ENCODE measurements around the gene SCG2. TPM values are rescaled to one million over a fixed set of nuclear protein-coding genes. Genes with fewer than 3 reads are reported as not detected.
"Not testable (repeated sequence)": the region's sequence is repeated elsewhere in the genome, so short reads cannot be mapped to it uniquely, and the experiment has no call there.

The SCG2 gene
- total and polyA plus RNA-seq, 10 donors: 0.13 to 0.39 (median 0.17) TPM; not detected in 5

DNA sequence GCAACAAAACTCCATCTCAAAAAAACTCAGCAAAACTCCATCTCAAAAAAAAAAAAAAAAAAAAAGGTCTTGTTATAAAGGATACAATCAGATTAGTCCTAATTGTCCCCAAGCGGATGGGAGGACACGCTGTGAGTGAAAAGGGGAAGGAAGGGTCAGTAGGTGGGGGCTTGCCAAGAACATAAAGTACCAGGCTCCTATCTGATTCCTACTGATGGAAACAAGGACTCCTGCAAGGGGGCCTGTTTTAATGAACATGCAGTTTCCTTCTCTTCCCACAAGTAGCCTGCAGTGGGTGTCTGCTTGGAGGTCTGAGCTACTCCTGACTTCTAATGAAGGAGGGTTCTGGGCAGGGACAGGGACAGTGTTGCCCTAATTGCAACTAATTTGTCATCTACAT lies 7.9 kb downstream of the SCG2 start:
- H3K9me3 ChIP-seq: peaks cover 0 to 7% (median 0%) of the 10 kb centered on the region in 8 donors
- no peaks in the 10 kb centered on the region for H3K4me1 ChIP-seq
- no peak for DNase-seq
- TF ChIP-seq POLR2AphosphoS5 (IDR thresholded peaks at IDR 0.05) (no peak), POLR2A (IDR thresholded peaks at IDR 0.05) (no peak)
- TF ChIP-seq, protein P1, sequence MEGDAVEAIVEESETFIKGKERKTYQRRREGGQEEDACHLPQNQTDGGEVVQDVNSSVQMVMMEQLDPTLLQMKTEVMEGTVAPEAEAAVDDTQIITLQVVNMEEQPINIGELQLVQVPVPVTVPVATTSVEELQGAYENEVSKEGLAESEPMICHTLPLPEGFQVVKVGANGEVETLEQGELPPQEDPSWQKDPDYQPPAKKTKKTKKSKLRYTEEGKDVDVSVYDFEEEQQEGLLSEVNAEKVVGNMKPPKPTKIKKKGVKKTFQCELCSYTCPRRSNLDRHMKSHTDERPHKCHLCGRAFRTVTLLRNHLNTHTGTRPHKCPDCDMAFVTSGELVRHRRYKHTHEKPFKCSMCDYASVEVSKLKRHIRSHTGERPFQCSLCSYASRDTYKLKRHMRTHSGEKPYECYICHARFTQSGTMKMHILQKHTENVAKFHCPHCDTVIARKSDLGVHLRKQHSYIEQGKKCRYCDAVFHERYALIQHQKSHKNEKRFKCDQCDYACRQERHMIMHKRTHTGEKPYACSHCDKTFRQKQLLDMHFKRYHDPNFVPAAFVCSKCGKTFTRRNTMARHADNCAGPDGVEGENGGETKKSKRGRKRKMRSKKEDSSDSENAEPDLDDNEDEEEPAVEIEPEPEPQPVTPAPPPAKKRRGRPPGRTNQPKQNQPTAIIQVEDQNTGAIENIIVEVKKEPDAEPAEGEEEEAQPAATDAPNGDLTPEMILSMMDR (IDR thresholded peaks at IDR 0.05 in 8 of 11, conservative IDR thresholded peaks at IDR 0.05 in 3 of 11): no peak
- H3K36me3 ChIP-seq: no peaks in the 10 kb centered on the region
- no peaks in the 10 kb centered on the region for H3K27me3 ChIP-seq (replicated peaks in 1 of 7)
- intact Hi-C loops (cut with DNase I; ENCODE audit: low total_unique reads): no loop called here
- no peak overlapping the region for H3K4me3 ChIP-seq
- WGBS, 5 donors: 58 to 74% (median 66%) methylated on average over 2 of the region's 2 CpGs
- H3K27ac ChIP-seq: no peak overlapping the region

DNA sequence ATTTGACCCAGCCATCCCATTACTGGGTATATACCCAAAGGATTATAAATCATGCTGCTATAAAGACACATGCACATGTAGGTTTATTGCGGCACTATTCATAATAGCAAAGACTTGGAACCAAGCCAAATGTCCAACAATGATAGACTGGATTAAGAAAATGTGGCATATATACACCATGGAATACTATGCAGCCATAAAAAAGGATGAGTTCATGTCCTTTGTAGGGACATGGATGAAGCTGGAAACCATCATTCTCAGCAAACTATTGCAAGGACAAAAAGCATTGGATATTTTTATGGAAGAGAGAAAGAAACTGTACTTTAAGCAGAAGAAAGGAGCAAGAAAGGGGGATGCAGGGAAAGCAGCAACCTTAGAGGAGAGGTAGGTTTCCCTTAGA lies 9.5 kb downstream of the SCG2 start:
- H3K27me3 ChIP-seq (replicated peaks in 1 of 7); H3K36me3 ChIP-seq; intact Hi-C loops (cut with DNase I; ENCODE audit: low total_unique reads); H3K4me1 ChIP-seq; H3K4me3 ChIP-seq; DNase-seq; H3K27ac ChIP-seq; H3K9me3 ChIP-seq: not testable (repeated sequence)
- 86 to 100% (median 93%) methylated on average over 1 of the region's 1 CpG for WGBS, 5 donors

DNA sequence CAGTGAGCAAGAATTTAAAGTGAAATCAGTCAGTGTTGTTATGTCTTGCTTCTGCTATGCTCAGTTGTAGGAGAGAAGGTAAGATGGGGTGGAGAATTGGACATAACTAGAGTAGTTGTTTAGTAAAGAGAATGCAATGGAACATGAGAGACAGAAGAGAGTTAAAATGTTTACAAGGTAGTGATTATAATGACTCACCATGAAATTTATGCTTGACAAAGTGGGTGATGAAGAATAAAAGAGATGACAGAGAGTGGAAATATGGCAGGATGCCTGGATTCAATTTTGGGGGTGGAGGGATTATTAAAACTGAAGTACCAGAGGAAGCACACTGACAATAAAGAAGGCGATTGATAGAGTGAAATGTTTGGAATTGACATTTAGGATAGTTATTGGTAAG lies 10.6 kb downstream of the SCG2 start:
- Histone ChIP-seq H3K9me3 (peaks cover 0 to 7% (median 0%) of the 10 kb centered on the region in 8 donors), H3K27me3 (replicated peaks in 1 of 7) (no peaks in the 10 kb centered on the region), H3K4me3 (no peak overlapping the region), H3K36me3 (no peaks in the 10 kb centered on the region), H3K27ac (no peak overlapping the region), H3K4me1 (no peaks in the 10 kb centered on the region)
- TF ChIP-seq, protein P1 (IDR thresholded peaks at IDR 0.05 in 8 of 11, conservative IDR thresholded peaks at IDR 0.05 in 3 of 11): no peak
- no peak for TF ChIP-seq POLR2AphosphoS5 (IDR thresholded peaks at IDR 0.05)
- no peak for TF ChIP-seq POLR2A (IDR thresholded peaks at IDR 0.05)
- 89 to 94% (median 91%) methylated on average over 1 of the region's 1 CpG for WGBS, 5 donors
- intact Hi-C loops (cut with DNase I; ENCODE audit: low total_unique reads): no loop called here
- DNase-seq: no peak

DNA sequence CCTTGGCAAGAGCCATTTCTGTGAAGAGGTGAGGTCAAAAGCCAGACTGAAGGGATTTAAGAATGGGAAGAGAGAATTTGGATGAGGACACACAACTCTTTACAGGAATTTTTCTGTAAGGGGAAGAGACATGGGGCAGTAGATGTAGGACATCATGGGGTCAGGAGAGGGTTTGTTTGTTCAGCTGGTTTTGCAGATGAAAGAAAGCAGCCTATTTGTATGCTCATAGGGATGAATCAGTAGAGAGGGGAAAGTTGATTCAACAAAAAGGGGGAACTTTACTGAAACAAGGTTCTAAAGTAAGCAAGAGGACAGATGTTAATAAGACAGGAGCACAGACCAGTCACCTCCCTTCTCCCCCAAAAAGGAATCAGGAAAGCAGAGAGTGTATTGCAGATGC lies 11.2 kb downstream of the SCG2 start:
- no peaks in the 10 kb centered on the region for H3K36me3 ChIP-seq
- peaks cover 0 to 7% (median 0%) of the 10 kb centered on the region in 8 donors for H3K9me3 ChIP-seq
- intact Hi-C loops (cut with DNase I; ENCODE audit: low total_unique reads): no loop called here

More for the DNA sequence above, 11.2 kb downstream of the SCG2 start:
- TF ChIP-seq POLR2AphosphoS5 (IDR thresholded peaks at IDR 0.05): no peak
- TF ChIP-seq POLR2A (IDR thresholded peaks at IDR 0.05): no peak
- TF ChIP-seq, protein P1 (IDR thresholded peaks at IDR 0.05 in 8 of 11, conservative IDR thresholded peaks at IDR 0.05 in 3 of 11): no peak
- no peaks in the 10 kb centered on the region for H3K27me3 ChIP-seq (replicated peaks in 1 of 7)
- no peaks in the 10 kb centered on the region for H3K4me1 ChIP-seq
- no peak overlapping the region for H3K27ac ChIP-seq
- H3K4me3 ChIP-seq: no peak overlapping the region
- DNase-seq: no peak

Data from spleen (tissue), 11 donors.